ENCODE results near the gene ZBP1. TPM values are rescaled to one million over a fixed set of nuclear protein-coding genes. Genes with fewer than 3 reads are reported as not detected.

ZBP1 gene
- total RNA-seq, 6 experiments from 2014 or later: 0.14 to 0.75 (median 0.36) TPM; not detected in 2

GRCh38 chr20:57559658-57560553 lies 60.3 kb downstream of the ZBP1 start:
- Histone ChIP-seq H3K27ac (peak overlapping the region; percentile 67 to 98 (median 96)), H3K4me1 (peaks cover 0 to 51% (median 24%) of the 10 kb centered on the region in 4 donors), H3K9me3 (no peaks in the 10 kb centered on the region), H3K4me3 (no peak overlapping the region), H3K36me3 (peaks cover 0 to 40% (median 21%) of the 10 kb centered on the region in 4 donors), H3K27me3 (no peaks in the 10 kb centered on the region)
- TF ChIP-seq CTCF (IDR thresholded peaks at IDR 0.05) (no peak), POLR2A (IDR thresholded peaks at IDR 0.05) (no peak)
- WGBS (ENCODE audit: insufficient coverage, low coverage, low lambda C conversion rate, missing lambda C conversion rate): 47% methylated on average over 4 of the region's 8 CpGs
- no peak for DNase-seq
- no peak for ATAC-seq
- intact Hi-C loops (cut with DNase I): no loop called here

GRCh38 chr20:57559289-57559634 lies 61.0 kb downstream of the ZBP1 start:
- Histone ChIP-seq H3K4me1 (peaks cover 0 to 53% (median 23%) of the 10 kb centered on the region in 4 donors), H3K4me3 (no peak overlapping the region), H3K27ac (peak overlapping the region; percentile 67 to 98 (median 96)), H3K9me3 (no peaks in the 10 kb centered on the region), H3K36me3 (peaks cover 0 to 33% (median 17%) of the 10 kb centered on the region in 4 donors), H3K27me3 (no peaks in the 10 kb centered on the region)
- ATAC-seq (no peak), DNase-seq (no peak)
- intact Hi-C loops (cut with DNase I): no loop called here
- WGBS (ENCODE audit: insufficient coverage, low coverage, low lambda C conversion rate, missing lambda C conversion rate): 83% methylated on average over 10 of the region's 10 CpGs
- TF ChIP-seq CTCF (IDR thresholded peaks at IDR 0.05) (no peak), POLR2A (IDR thresholded peaks at IDR 0.05) (no peak)

- peaks cover 0 to 28% (median 15%) of the 10 kb centered on the region in 4 donors for H3K36me3 ChIP-seq
- peak in 1 of 3 donors; percentile 65 for DNase-seq
- WGBS (ENCODE audit: insufficient coverage, low coverage, low lambda C conversion rate, missing lambda C conversion rate): 21% methylated on average over 15 of the region's 15 CpGs
- H3K9me3 ChIP-seq: no peaks in the 10 kb centered on the region
- H3K4me1 ChIP-seq: peaks cover 0 to 58% (median 24%) of the 10 kb centered on the region in 4 donors
- peak in 1 of 4 donors; percentile 1 for ATAC-seq
- intact Hi-C loops (cut with DNase I): no loop called here
- H3K4me3 ChIP-seq: no peak overlapping the region
- no peaks in the 10 kb centered on the region for H3K27me3 ChIP-seq
- H3K27ac ChIP-seq: peak overlapping the region; percentile 67 to 98 (median 96)
- TF ChIP-seq POLR2A (IDR thresholded peaks at IDR 0.05): peak; percentile 29
- TF ChIP-seq CTCF (IDR thresholded peaks at IDR 0.05): no peak
Measured at GRCh38 chr20:57558614-57559288, 61.5 kb downstream of the ZBP1 start.

- H3K36me3 ChIP-seq: peaks cover 0 to 21% (median 12%) of the 10 kb centered on the region in 4 donors
- H3K9me3 ChIP-seq: no peaks in the 10 kb centered on the region
- no peak for ATAC-seq
- peak overlapping the region; percentile 67 to 98 (median 96) for H3K27ac ChIP-seq
- WGBS (ENCODE audit: insufficient coverage, low coverage, low lambda C conversion rate, missing lambda C conversion rate): 34% methylated on average over 9 of the region's 9 CpGs
- H3K4me1 ChIP-seq: peaks cover 0 to 65% (median 27%) of the 10 kb centered on the region in 4 donors
- intact Hi-C loops (cut with DNase I): no loop called here
- no peak overlapping the region for H3K4me3 ChIP-seq
- H3K27me3 ChIP-seq: no peaks in the 10 kb centered on the region
- DNase-seq: no peak
- TF ChIP-seq POLR2A (IDR thresholded peaks at IDR 0.05) (no peak), CTCF (IDR thresholded peaks at IDR 0.05) (no peak)
Measured at GRCh38 chr20:57557926-57558613, 62.2 kb downstream of the ZBP1 start.

All from right lobe of liver (tissue), 6 donors.